Transverse colon (tissue), 4 donors: ENCODE results near the gene NPIPB6.
"Not testable (repeated sequence)": the region's sequence is repeated elsewhere in the genome, so short reads cannot be mapped to it uniquely, and the experiment has no call there.

Experiments used
- POLR2A ChIP-seq: fragments of 450-650 bp; IDR thresholded peaks from one replicate; pipeline ENCODE4 v1.6.1; 2016; ENCODE audit warnings: antibody characterized with exemption, mild to moderate bottlenecking, moderate library complexity
- POLR2AphosphoS5 ChIP-seq, 3 donors: sonication (generic); formaldehyde crosslinking; IDR thresholded peaks; one replicate each; pipeline ENCODE4 v1.6.1; 2016; ENCODE audit warnings: antibody characterized with exemption in 3 of 3
- TF ChIP-seq, protein P1 (sequence below), 5 experiments: fragments of 200-600 bp in 3 of 5; fragments of 450-650 bp in 2 of 5; sonication (generic) in 3 of 5; IDR thresholded peaks; 1 replicate in 2 of 5; 2 replicates in 3 of 5; pipeline ENCODE4 v1.5.1; 2016 to 2017; ENCODE audit warnings: antibody characterized with exemption in 5 of 5, inconsistent platforms in 3 of 5, mild to moderate bottlenecking in 2 of 5, moderate library complexity in 1 of 5

- TF ChIP-seq, protein P1, sequence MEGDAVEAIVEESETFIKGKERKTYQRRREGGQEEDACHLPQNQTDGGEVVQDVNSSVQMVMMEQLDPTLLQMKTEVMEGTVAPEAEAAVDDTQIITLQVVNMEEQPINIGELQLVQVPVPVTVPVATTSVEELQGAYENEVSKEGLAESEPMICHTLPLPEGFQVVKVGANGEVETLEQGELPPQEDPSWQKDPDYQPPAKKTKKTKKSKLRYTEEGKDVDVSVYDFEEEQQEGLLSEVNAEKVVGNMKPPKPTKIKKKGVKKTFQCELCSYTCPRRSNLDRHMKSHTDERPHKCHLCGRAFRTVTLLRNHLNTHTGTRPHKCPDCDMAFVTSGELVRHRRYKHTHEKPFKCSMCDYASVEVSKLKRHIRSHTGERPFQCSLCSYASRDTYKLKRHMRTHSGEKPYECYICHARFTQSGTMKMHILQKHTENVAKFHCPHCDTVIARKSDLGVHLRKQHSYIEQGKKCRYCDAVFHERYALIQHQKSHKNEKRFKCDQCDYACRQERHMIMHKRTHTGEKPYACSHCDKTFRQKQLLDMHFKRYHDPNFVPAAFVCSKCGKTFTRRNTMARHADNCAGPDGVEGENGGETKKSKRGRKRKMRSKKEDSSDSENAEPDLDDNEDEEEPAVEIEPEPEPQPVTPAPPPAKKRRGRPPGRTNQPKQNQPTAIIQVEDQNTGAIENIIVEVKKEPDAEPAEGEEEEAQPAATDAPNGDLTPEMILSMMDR (IDR thresholded peaks at IDR 0.05): not testable (repeated sequence)
- TF ChIP-seq POLR2AphosphoS5 (IDR thresholded peaks at IDR 0.05); POLR2A: not testable (repeated sequence)
These were observed at the start of gene NPIPB6 for GRCh38 chr16:28363408-28363807.
